Type B pancreatic cell (in vitro differentiated cells): ENCODE measurements around the gene PLEKHA1. TPM values are rescaled to one million over a fixed set of nuclear protein-coding genes. Genes with fewer than 3 reads are reported as not detected.

Experiments
- DNase-seq: peaks from one replicate; pipeline ENCODE4 v3.0.0; 2021; ENCODE audit warnings: mixed read lengths; ENCODE audit not compliant: unreplicated experiment; ENCODE audit errors: extremely low spot score
- H3K27ac Mint-ChIP-seq: 2 replicates; pipeline ENCODE4 v1.8.0; 2021; ENCODE audit warnings: mild to moderate bottlenecking, mixed read lengths
- H3K27me3 Mint-ChIP-seq: 2 replicates; pipeline ENCODE4 v1.8.0; 2021; ENCODE audit warnings: mixed read lengths
- H3K36me3 Mint-ChIP-seq: 2 replicates; pipeline ENCODE4 v1.8.0; 2021; ENCODE audit warnings: mixed read lengths
- H3K4me1 Mint-ChIP-seq: one replicate; pipeline ENCODE4 v1.8.0; 2021; ENCODE audit warnings: mixed read lengths; ENCODE audit not compliant: unreplicated experiment
- H3K4me3 Mint-ChIP-seq: 2 replicates; pipeline ENCODE4 v1.8.0; 2021; ENCODE audit warnings: mild to moderate bottlenecking, mixed read lengths
- H3K9me3 Mint-ChIP-seq: 2 replicates; pipeline ENCODE4 v1.8.0; 2021; ENCODE audit warnings: mixed read lengths
- CTCF ChIP-seq: fragments of 200-600 bp; sonication (generic); conservative IDR thresholded peaks from 2 replicates; pipeline ENCODE4 v1.5.0; 2021; ENCODE audit warnings: antibody characterized with exemption, mild to moderate bottlenecking
- total RNA-seq: library from RNA; stranded (reverse); gene quantifications from 2 replicates; pipeline ENCODE4 v1.2.1, GENCODE V29; 2021; ENCODE audit warnings: low replicate concordance

PLEKHA1 gene
- total RNA-seq, 1 donor from 2014 or later = 38.2 TPM

- peaks cover 4% of the 10 kb centered on the region for H3K9me3 Mint-ChIP-seq
- H3K27me3 Mint-ChIP-seq = no peaks in the 10 kb centered on the region
- DNase-seq = no peak
- no peak overlapping the region for H3K4me3 Mint-ChIP-seq
- H3K36me3 Mint-ChIP-seq = peaks cover 14% of the 10 kb centered on the region
- no peak overlapping the region for H3K27ac Mint-ChIP-seq
- H3K4me1 Mint-ChIP-seq = peaks cover 9% of the 10 kb centered on the region
- no peak for TF ChIP-seq CTCF
These were observed 6.2 kb downstream of the PLEKHA1 start for GRCh38 chr10:122380703-122381102.

GRCh38 chr10:122381680-122382079 is 7.2 kb downstream of the PLEKHA1 start:
- Mint-ChIP-seq H3K4me3 (no peak overlapping the region), H3K4me1 (peaks cover 9% of the 10 kb centered on the region), H3K27me3 (no peaks in the 10 kb centered on the region), H3K9me3 (peaks cover 4% of the 10 kb centered on the region), H3K27ac (no peak overlapping the region), H3K36me3 (peaks cover 14% of the 10 kb centered on the region)
- DNase-seq = no peak
- TF ChIP-seq CTCF = no peak

- Mint-ChIP-seq H3K9me3 (no peaks in the 10 kb centered on the region), H3K27ac (no peak overlapping the region), H3K4me3 (no peak overlapping the region), H3K27me3 (no peaks in the 10 kb centered on the region), H3K4me1 (peaks cover 2% of the 10 kb centered on the region), H3K36me3 (peaks cover 8% of the 10 kb centered on the region)
- DNase-seq = no peak
- TF ChIP-seq CTCF = no peak
These were observed 12.0 kb downstream of the PLEKHA1 start for GRCh38 chr10:122386514-122386913.

- Mint-ChIP-seq H3K9me3 (no peaks in the 10 kb centered on the region), H3K36me3 (peaks cover 8% of the 10 kb centered on the region), H3K4me1 (no peaks in the 10 kb centered on the region), H3K27ac (peak overlapping the region; percentile 51), H3K27me3 (no peaks in the 10 kb centered on the region), H3K4me3 (no peak overlapping the region)
- no peak for TF ChIP-seq CTCF
- no peak for DNase-seq
These were observed 13.1 kb downstream of the PLEKHA1 start for GRCh38 chr10:122387572-122387971.

GRCh38 chr10:122388287-122388997 is 13.9 kb downstream of the PLEKHA1 start:
- TF ChIP-seq CTCF = no peak
- H3K27me3 Mint-ChIP-seq = no peaks in the 10 kb centered on the region
- no peak for DNase-seq
- H3K27ac Mint-ChIP-seq = no peak overlapping the region
- no peaks in the 10 kb centered on the region for H3K9me3 Mint-ChIP-seq
- H3K4me3 Mint-ChIP-seq = no peak overlapping the region
- H3K4me1 Mint-ChIP-seq = no peaks in the 10 kb centered on the region
- peaks cover 8% of the 10 kb centered on the region for H3K36me3 Mint-ChIP-seq
